Adrenal gland (tissue), 5 donors: ENCODE results near the gene CTDSP1.

ENCODE experiments used
- POLR2A ChIP-seq, 2 donors: fragments of 450-650 bp; IDR thresholded peaks; one replicate each; pipeline ENCODE4 v1.6.1; 2017; ENCODE audit warnings: antibody characterized with exemption in 2 of 2, mild to moderate bottlenecking in 2 of 2, moderate library complexity in 1 of 2
- TF ChIP-seq, protein P1 (sequence below), 6 experiments: fragments of 450-650 bp in 4 of 6; fragments of 200-600 bp in 2 of 6; sonication (generic) in 1 of 6; IDR thresholded peaks; 1 replicate in 5 of 6; 2 replicates in 1 of 6; pipeline versions ENCODE4 v1.5.1 to v1.8.0; 2016 to 2021; ENCODE audit warnings: antibody characterized with exemption in 6 of 6, mild to moderate bottlenecking in 2 of 6, moderate library complexity in 1 of 6
- donor health status: DM: no; HTN: no; CAD: no.

DNA sequence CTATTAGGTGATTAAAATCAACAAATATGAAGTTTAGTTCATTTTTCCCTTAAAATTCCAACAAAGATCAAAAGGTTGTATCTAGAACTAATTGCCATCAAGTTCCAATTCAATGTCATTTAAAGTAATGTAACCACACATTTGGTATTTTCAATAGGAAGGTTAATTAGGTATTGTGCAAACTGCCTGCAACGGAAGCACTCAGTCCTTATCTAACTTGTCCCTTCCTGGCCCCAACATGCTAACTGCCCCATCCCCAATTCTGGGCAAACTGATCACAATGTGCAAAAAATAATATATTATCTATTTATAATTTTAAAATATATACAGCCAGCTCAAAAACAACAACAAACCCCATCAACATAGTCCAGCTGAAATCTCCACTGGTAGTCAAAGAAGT, 52.4 kb downstream of the CTDSP1 start:
- TF ChIP-seq, protein P1, sequence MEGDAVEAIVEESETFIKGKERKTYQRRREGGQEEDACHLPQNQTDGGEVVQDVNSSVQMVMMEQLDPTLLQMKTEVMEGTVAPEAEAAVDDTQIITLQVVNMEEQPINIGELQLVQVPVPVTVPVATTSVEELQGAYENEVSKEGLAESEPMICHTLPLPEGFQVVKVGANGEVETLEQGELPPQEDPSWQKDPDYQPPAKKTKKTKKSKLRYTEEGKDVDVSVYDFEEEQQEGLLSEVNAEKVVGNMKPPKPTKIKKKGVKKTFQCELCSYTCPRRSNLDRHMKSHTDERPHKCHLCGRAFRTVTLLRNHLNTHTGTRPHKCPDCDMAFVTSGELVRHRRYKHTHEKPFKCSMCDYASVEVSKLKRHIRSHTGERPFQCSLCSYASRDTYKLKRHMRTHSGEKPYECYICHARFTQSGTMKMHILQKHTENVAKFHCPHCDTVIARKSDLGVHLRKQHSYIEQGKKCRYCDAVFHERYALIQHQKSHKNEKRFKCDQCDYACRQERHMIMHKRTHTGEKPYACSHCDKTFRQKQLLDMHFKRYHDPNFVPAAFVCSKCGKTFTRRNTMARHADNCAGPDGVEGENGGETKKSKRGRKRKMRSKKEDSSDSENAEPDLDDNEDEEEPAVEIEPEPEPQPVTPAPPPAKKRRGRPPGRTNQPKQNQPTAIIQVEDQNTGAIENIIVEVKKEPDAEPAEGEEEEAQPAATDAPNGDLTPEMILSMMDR (IDR thresholded peaks at IDR 0.05) = no peak
- TF ChIP-seq POLR2A (IDR thresholded peaks at IDR 0.05) = no peak
